H9 (cell line): ENCODE results near the gene SLC2A1. TPM values are rescaled to one million over a fixed set of nuclear protein-coding genes. Genes with fewer than 3 reads are reported as not detected.

Experiments used
- DNase-seq: peaks from one replicate; pipeline ENCODE4 v3.0.0-alpha.2; 2017
- H2AFZ ChIP-seq: one replicate; pipeline ENCODE4 v1.6.1; 2013; ENCODE audit warnings: mild to moderate bottlenecking, low read length, control low read depth, moderate library complexity
- H2AK5ac ChIP-seq: 2 replicates; pipeline ENCODE4 v1.6.1; 2013; ENCODE audit warnings: low read length, control low read depth, mixed read lengths; ENCODE audit not compliant: insufficient read length
- H2BK120ac ChIP-seq: one replicate; pipeline ENCODE4 v1.6.1; 2013; ENCODE audit warnings: low read depth, mild to moderate bottlenecking, low read length, control low read depth, inconsistent platforms; ENCODE audit not compliant: poor library complexity, severe bottlenecking
- H2BK12ac ChIP-seq: 2 replicates; pipeline ENCODE4 v1.6.1; 2013; ENCODE audit warnings: low read length, control low read depth, mixed read lengths, low read depth; ENCODE audit not compliant: insufficient read length
- H2BK15ac ChIP-seq: 2 replicates; pipeline ENCODE4 v1.6.1; 2013; ENCODE audit warnings: low read depth, low read length, control low read depth
- H2BK20ac ChIP-seq: one replicate; pipeline ENCODE4 v1.6.1; 2013; ENCODE audit warnings: low read depth, mild to moderate bottlenecking, low read length, control low read depth, inconsistent platforms; ENCODE audit not compliant: poor library complexity, severe bottlenecking
- H2BK5ac ChIP-seq: 2 replicates; pipeline ENCODE4 v1.6.1; 2013; ENCODE audit warnings: low read length, control low read depth, mixed read lengths; ENCODE audit not compliant: insufficient read length
- H3K14ac ChIP-seq: 2 replicates; pipeline ENCODE4 v1.6.1; 2013; ENCODE audit warnings: low read length, control low read depth; ENCODE audit not compliant: insufficient read depth
- H3K18ac ChIP-seq: 2 replicates; pipeline ENCODE4 v1.6.1; 2013; ENCODE audit warnings: low read depth, mild to moderate bottlenecking, mixed read lengths, low read length, control low read depth; ENCODE audit not compliant: insufficient read length
- H3K23ac ChIP-seq: 2 replicates; pipeline ENCODE4 v1.6.1; 2013; ENCODE audit warnings: low read length, control low read depth, mixed read lengths, low read depth; ENCODE audit not compliant: insufficient read length
- H3K23me2 ChIP-seq: 2 replicates; pipeline ENCODE4 v1.6.1; 2013; ENCODE audit warnings: low read depth, mild to moderate bottlenecking, mixed read lengths, low read length, control low read depth; ENCODE audit not compliant: insufficient read length, poor library complexity, severe bottlenecking
- H3K27ac ChIP-seq: 2 replicates; pipeline ENCODE4 v1.5.1; 2013; ENCODE audit warnings: low read length, control low read depth, mixed read lengths, low read depth; ENCODE audit not compliant: insufficient read length
- H3K27me3 ChIP-seq: 2 replicates; pipeline ENCODE4 v1.6.1; 2013; ENCODE audit warnings: low read length, control low read depth, inconsistent platforms; ENCODE audit not compliant: insufficient read depth
- H3K4ac ChIP-seq: 2 replicates; pipeline ENCODE4 v1.6.1; 2013; ENCODE audit warnings: low read depth, mild to moderate bottlenecking, control low read depth, inconsistent platforms, low read length, moderate library complexity
- H3K4me1 ChIP-seq: 2 replicates; pipeline ENCODE4 v1.6.1; 2013; ENCODE audit warnings: low read length, control low read depth, inconsistent platforms; ENCODE audit not compliant: insufficient read depth
- H3K4me2 ChIP-seq: 2 replicates; pipeline ENCODE4 v1.6.1; 2013; ENCODE audit warnings: low read length, control low read depth, mixed read lengths; ENCODE audit not compliant: insufficient read length, insufficient read depth
- H3K56ac ChIP-seq: 2 replicates; pipeline ENCODE4 v1.6.1; 2013; ENCODE audit warnings: low read depth, mild to moderate bottlenecking, mixed read lengths, low read length, control low read depth; ENCODE audit not compliant: insufficient read length
- H3K79me1 ChIP-seq: 2 replicates; pipeline ENCODE4 v1.6.1; 2013; ENCODE audit warnings: low read depth, mild to moderate bottlenecking, moderate library complexity, low read length, control low read depth, inconsistent platforms; ENCODE audit not compliant: insufficient read depth, poor library complexity, severe bottlenecking
- H3K79me2 ChIP-seq: 2 replicates; pipeline ENCODE4 v1.6.1; 2013; ENCODE audit warnings: low read length, control low read depth, inconsistent platforms; ENCODE audit not compliant: insufficient read depth
- H3K9ac ChIP-seq: 2 replicates; pipeline ENCODE4 v1.6.1; 2013; ENCODE audit warnings: low read length, control low read depth, mixed read lengths; ENCODE audit not compliant: insufficient read length; ENCODE audit errors: extremely low read depth
- H3K9me3 ChIP-seq: one replicate; pipeline ENCODE4 v1.6.1; 2013; ENCODE audit warnings: low read depth, low read length, inconsistent platforms; ENCODE audit not compliant: control insufficient read depth
- H3T11ph ChIP-seq: one replicate; pipeline ENCODE4 v1.6.1; 2013; ENCODE audit warnings: mild to moderate bottlenecking, low read length, control low read depth, inconsistent platforms
- H4K20me1 ChIP-seq: one replicate; pipeline ENCODE4 v1.6.1; 2013; ENCODE audit not compliant: control insufficient read depth, insufficient read length, insufficient read depth
- H4K5ac ChIP-seq: 2 replicates; pipeline ENCODE4 v1.6.1; 2013; ENCODE audit warnings: low read depth, mild to moderate bottlenecking, mixed read lengths, low read length, control low read depth; ENCODE audit not compliant: insufficient read length
- H4K8ac ChIP-seq: replicated peaks from 2 replicates; pipeline ENCODE4 v1.6.1; 2013; ENCODE audit warnings: low read length, control low read depth, mixed read lengths, low read depth; ENCODE audit not compliant: insufficient read length
- H4K91ac ChIP-seq: 2 replicates; pipeline ENCODE4 v1.6.1; 2013; ENCODE audit warnings: low read depth, mild to moderate bottlenecking, moderate library complexity, mixed read lengths, low read length, control low read depth; ENCODE audit not compliant: insufficient read length
- H3K27ac Mint-ChIP-seq, 3 experiments: 2 replicates in 2 of 3; 3 replicates in 1 of 3; pipeline ENCODE4 v1.8.0; 2020 to 2021; ENCODE audit warnings: mixed read lengths in 3 of 3, mild to moderate bottlenecking in 1 of 3, moderate library complexity in 1 of 3
- H3K27me3 Mint-ChIP-seq: 2 replicates; pipeline ENCODE4 v1.8.0; 2021; ENCODE audit warnings: low read depth, mild to moderate bottlenecking, moderate library complexity, mixed read lengths
- H3K36me3 Mint-ChIP-seq, 3 experiments: 2 replicates in 2 of 3; 3 replicates in 1 of 3; pipeline ENCODE4 v1.8.0; 2020 to 2021; ENCODE audit warnings: low read depth in 3 of 3, mixed read lengths in 3 of 3; ENCODE audit not compliant: insufficient read depth in 1 of 3
- H3K4me1 Mint-ChIP-seq, 2 experiments: 2 replicates each; pipeline ENCODE4 v1.8.0; 2020; ENCODE audit warnings: mixed read lengths in 2 of 2
- H3K4me3 Mint-ChIP-seq, 2 experiments: 2 replicates in 1 of 2; 3 replicates in 1 of 2; pipeline ENCODE4 v1.8.0; 2020 to 2021; ENCODE audit warnings: mild to moderate bottlenecking in 2 of 2, mixed read lengths in 2 of 2, moderate library complexity in 1 of 2
- H3K9me3 Mint-ChIP-seq, 2 experiments: 2 replicates in 1 of 2; 3 replicates in 1 of 2; pipeline ENCODE4 v1.8.0; 2020; ENCODE audit warnings: mild to moderate bottlenecking in 2 of 2, mixed read lengths in 2 of 2, moderate library complexity in 1 of 2
- CTCF ChIP-seq: fragments of 200-600 bp; sonication (generic); conservative IDR thresholded peaks from 3 replicates; pipeline ENCODE4 v1.8.0; 2021; ENCODE audit warnings: antibody characterized with exemption, mild to moderate bottlenecking
- WGBS: extraction: QIAGEN DNeasy Blood & Tissue Kit; methylation state at CpG from one replicate; pipeline ENCODE4 v1.1.7; 2013; ENCODE audit warnings: missing lambda C conversion rate, low lambda C conversion rate, mixed read lengths; ENCODE audit not compliant: insufficient read length; ENCODE audit errors: extremely low coverage; 5-methylcytosine and 5-hydroxymethylcytosine counted together
- total RNA-seq: library from RNA; stranded (reverse); gene quantifications from 2 replicates; pipeline ENCODE4 v1.2.1, GENCODE V29; 2021

Gene SLC2A1
- total RNA-seq, 1 experiment from 2014 or later = 186 TPM

DNA sequence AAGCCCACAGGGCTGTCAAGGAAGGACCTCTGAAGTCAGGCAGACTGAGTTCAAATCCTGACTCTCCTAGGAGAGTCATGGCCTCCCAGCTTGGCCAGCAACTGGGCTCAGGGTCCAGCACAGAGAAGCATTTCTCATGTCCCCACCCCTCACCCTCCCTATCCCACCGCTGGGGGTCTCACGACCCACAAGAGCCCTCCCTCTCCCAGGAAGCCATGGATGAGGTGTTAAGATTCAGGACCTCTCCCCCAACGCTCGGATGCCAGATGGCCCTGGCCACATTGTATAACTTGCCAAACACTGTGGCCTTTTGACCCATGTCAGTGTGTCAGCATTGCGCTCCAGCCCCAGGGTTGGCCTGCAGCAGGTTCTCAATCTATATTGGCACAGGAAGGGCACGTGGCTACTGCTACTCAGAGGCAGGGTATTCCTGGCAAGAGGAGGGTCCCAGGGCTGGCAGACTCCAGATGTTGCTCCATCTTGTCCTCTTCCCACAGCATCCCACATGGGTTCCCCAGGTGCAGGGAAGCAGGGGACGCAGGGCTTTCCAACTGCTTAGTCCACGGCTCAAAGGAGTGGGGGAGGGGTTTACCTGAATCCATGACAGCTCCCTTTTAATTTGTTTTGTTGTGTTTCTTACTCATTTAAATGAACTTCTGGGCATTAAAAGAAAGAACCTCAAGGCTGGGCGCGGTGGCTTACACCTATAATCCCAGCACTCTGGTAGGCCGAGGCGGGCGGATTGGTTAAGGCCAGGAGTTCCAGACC lies 10.5 kb downstream of the SLC2A1 start:
- H4K20me1 ChIP-seq = no peaks in the 10 kb centered on the region
- peaks cover 68 to 85% of the 10 kb centered on the region in 2 experiments for H3K4me1 Mint-ChIP-seq

More for the DNA sequence above, 10.5 kb downstream of the SLC2A1 start:
- Histone ChIP-seq H3K9ac (no peak overlapping the region), H2AFZ (no peak overlapping the region), H2BK120ac (no peak overlapping the region), H2AK5ac (no peak overlapping the region), H3K79me1 (peaks cover 8% of the 10 kb centered on the region), H3K4me2 (no peak overlapping the region), H3K4ac (no peak overlapping the region), H2BK5ac (no peak overlapping the region), H3K27me3 (no peaks in the 10 kb centered on the region), H3K9me3 (no peaks in the 10 kb centered on the region), H3K56ac (no peak overlapping the region), H3K23ac (no peak overlapping the region), H2BK20ac (no peak overlapping the region), H3K4me1 (peaks cover 11% of the 10 kb centered on the region), H2BK12ac (no peak overlapping the region), H4K8ac (no peak overlapping the region), H4K91ac (no peak overlapping the region), H2BK15ac (no peak overlapping the region), H4K5ac (no peak overlapping the region), H3K79me2 (peaks cover 82% of the 10 kb centered on the region), H3K27ac (no peak overlapping the region), H3T11ph (no peak overlapping the region), H3K14ac (no peak overlapping the region), H3K23me2 (no peaks in the 10 kb centered on the region), H3K18ac (no peak overlapping the region)
- no peak for TF ChIP-seq CTCF
- no peak for DNase-seq
- WGBS = no CpG with 5 or more reads among the region's 13 CpGs
- Mint-ChIP-seq H3K27ac (peak overlapping the region; percentile 30 to 87 (median 83); a peak in 6 of 7 replicates), H3K9me3 (no peaks in the 10 kb centered on the region; a peak in 1 of 5 replicates), H3K4me3 (peak overlapping the region in 1 of 2 experiments; percentile 57; a peak in 3 of 5 replicates), H3K36me3 (peaks cover 42 to 79% (median 55%) of the 10 kb centered on the region in 3 experiments; a peak in 6 of 7 replicates), H3K27me3 (no peaks in the 10 kb centered on the region; the same call in 1 of the 2 replicates)
